ENCODE results near the gene TEX52.
"Not testable (repeated sequence)": the region's sequence is repeated elsewhere in the genome, so short reads cannot be mapped to it uniquely, and the experiment has no call there.

The TEX52 gene

GRCh38 chr12:2864198-2864597 is 7.4 kb upstream of the TEX52 start:
- no peak for DNase-seq (ENCODE audit: low read depth)

GRCh38 chr12:2863402-2863801 is 6.6 kb upstream of the TEX52 start:
- not testable (repeated sequence) for DNase-seq (ENCODE audit: low read depth)

GRCh38 chr12:2862876-2863275 is 6.0 kb upstream of the TEX52 start:
- DNase-seq (ENCODE audit: low read depth) = no peak

GRCh38 chr12:2860170-2860569 is 3.3 kb upstream of the TEX52 start:
- no peak for DNase-seq (ENCODE audit: low read depth)

- DNase-seq (ENCODE audit: low read depth) = no peak
Measured at GRCh38 chr12:2858944-2859421, 2.1 kb upstream of the TEX52 start.

GRCh38 chr12:2858334-2858733 is 1.5 kb upstream of the TEX52 start:
- no peak for DNase-seq (ENCODE audit: low read depth)

- no peak for DNase-seq (ENCODE audit: low read depth)
Measured at GRCh38 chr12:2857576-2857975, 737 bp upstream of the TEX52 start.

- no peak for DNase-seq (ENCODE audit: low read depth)
Measured at GRCh38 chr12:2856051-2856450, 788 bp downstream of the TEX52 start.

GRCh38 chr12:2855546-2855945 is 1.3 kb downstream of the TEX52 start:
- DNase-seq (ENCODE audit: low read depth) = no peak

- no peak for DNase-seq (ENCODE audit: low read depth)
Measured at GRCh38 chr12:2854669-2855453, 2.0 kb downstream of the TEX52 start.

- DNase-seq (ENCODE audit: low read depth) = peak; percentile 11
Measured at GRCh38 chr12:2853626-2854025, 3.2 kb downstream of the TEX52 start.

GRCh38 chr12:2851931-2852330 is 4.9 kb downstream of the TEX52 start:
- DNase-seq (ENCODE audit: low read depth) = no peak

GRCh38 chr12:2845280-2845679 is 11.6 kb downstream of the TEX52 start:
- DNase-seq (ENCODE audit: low read depth) = no peak

- DNase-seq (ENCODE audit: low read depth) = no peak
Measured at GRCh38 chr12:2844786-2845185, 12.1 kb downstream of the TEX52 start.

- no peak for DNase-seq (ENCODE audit: low read depth)
Measured at GRCh38 chr12:2842948-2843347, 13.9 kb downstream of the TEX52 start.

GRCh38 chr12:2841056-2841650 is 15.7 kb downstream of the TEX52 start:
- DNase-seq (ENCODE audit: low read depth) = no peak

- no peak for DNase-seq (ENCODE audit: low read depth)
Measured at GRCh38 chr12:2836574-2836973, 20.3 kb downstream of the TEX52 start.

GRCh38 chr12:2835691-2836403 is 21.0 kb downstream of the TEX52 start:
- DNase-seq (ENCODE audit: low read depth) = no peak

GRCh38 chr12:2834581-2835491 is 22.0 kb downstream of the TEX52 start, which contains the start of gene NRIP2:
Gene NRIP2, minus strand, starts transcription at chr12:2835035. Its CDS starts 52 bp downstream, at chr12:2834983.
- no peak for DNase-seq (ENCODE audit: low read depth)

- no peak for DNase-seq (ENCODE audit: low read depth)
Measured at GRCh38 chr12:2833810-2834209, 23.0 kb downstream of the TEX52 start.

GRCh38 chr12:2833327-2833726 is 23.5 kb downstream of the TEX52 start:
- DNase-seq (ENCODE audit: low read depth) = no peak
